Myometrial cell (primary cell): ENCODE measurements around the gene HIGD1C. TPM values are rescaled to one million over a fixed set of nuclear protein-coding genes. Genes with fewer than 3 reads are reported as not detected.

Source experiments
- total RNA-seq: library from RNA; depleted of rRNA; stranded (reverse); fragments of >200 nt; gene quantifications from 2 replicates; pipeline ENCODE4 v1.2.3, GENCODE V29; 2015

Gene HIGD1C
- not detected in 2 replicates for total RNA-seq

DNA sequence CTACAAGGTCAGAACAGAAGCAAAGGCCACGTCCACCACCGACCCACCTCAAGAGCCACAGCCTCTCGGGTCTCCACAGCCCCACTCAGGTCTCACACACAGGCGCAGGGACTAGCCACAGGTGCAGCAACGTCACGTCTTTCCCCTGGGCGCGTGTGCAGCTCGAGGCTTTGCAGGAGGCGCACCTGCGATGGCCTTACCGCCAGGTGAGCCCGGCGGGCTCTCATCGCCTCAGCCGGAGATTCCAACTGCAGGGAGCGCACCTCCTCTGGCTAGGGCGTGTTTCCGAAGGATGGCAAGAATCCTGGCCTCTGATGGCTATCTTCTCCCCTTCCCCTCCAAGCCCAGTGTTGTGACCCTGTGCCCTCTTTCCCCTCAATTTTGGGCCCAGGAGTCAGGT is at the start of gene HIGD1C:
Gene HIGD1C (plus strand): TSS at position 35 of the 400 bp plus-strand sequence. CDS start 1,455 bp downstream, outside the sequence.

Other genes starting within 250 kb of the HIGD1C start
- 25.7 and 26.1 TPM in 2 replicates for gene ATF1, start 188.4 kb upstream of the HIGD1C start, total RNA-seq
- gene TMPRSS12, start 109.6 kb upstream of the HIGD1C start, total RNA-seq: not detected in 2 replicates
- gene SLC11A2, start 73.8 kb downstream of the HIGD1C start, total RNA-seq: 16.1 and 21.9 TPM in 2 replicates
- gene LETMD1, start 95.8 kb downstream of the HIGD1C start, total RNA-seq: 34.3 and 46.1 TPM in 2 replicates
- 12.1 and 14.5 TPM in 2 replicates for gene CSRNP2, start 131.1 kb downstream of the HIGD1C start, total RNA-seq
- gene TFCP2, start 220.6 kb downstream of the HIGD1C start, total RNA-seq: 7.5 and 7.8 TPM in 2 replicates